Esophagus muscularis mucosa (tissue), 3 donors: Measurements from ENCODE around the gene RNF13.

Experiments
- CTCF ChIP-seq, 3 experiments: fragments of 200-600 bp in 2 of 3; fragments of 450-650 bp in 1 of 3; sonication (generic) in 2 of 3; IDR thresholded peaks; one replicate each; pipeline ENCODE4 v1.5.1; 2017 to 2019; ENCODE audit warnings: antibody characterized with exemption in 3 of 3, mild to moderate bottlenecking in 2 of 3, moderate library complexity in 1 of 3
- POLR2A ChIP-seq: fragments of 450-650 bp; IDR thresholded peaks from one replicate; pipeline ENCODE4 v1.6.1; 2017; ENCODE audit warnings: antibody characterized with exemption, moderate library complexity, mild to moderate bottlenecking, low read depth
- POLR2AphosphoS5 ChIP-seq, 2 donors: sonication (generic); formaldehyde crosslinking; IDR thresholded peaks; one replicate each; pipeline ENCODE4 v1.6.1; 2017; ENCODE audit warnings: antibody characterized with exemption in 2 of 2

- peak; percentile 65 to 69 (median 67) for TF ChIP-seq CTCF (IDR thresholded peaks at IDR 0.05)
- TF ChIP-seq POLR2AphosphoS5 (IDR thresholded peaks at IDR 0.05): no peak
- no peak for TF ChIP-seq POLR2A
Observed at GRCh38 chr3:149967086-149967685, 154.2 kb downstream of the RNF13 start.
